GM12878 (cell line): ENCODE results near the gene RGL1. TPM values are rescaled to one million over a fixed set of nuclear protein-coding genes. Genes with fewer than 3 reads are reported as not detected.

Experiments
- ATAC-seq: fragments of 200-7000 bp; cut with Tn5 transposase; 3 replicates; pipeline ENCODE4 v1.9.1; 2020; ENCODE audit warnings: mild to moderate bottlenecking, moderate library complexity
- BruUV-seq: library from RNA; stranded (reverse); fragments of 400-500 nt; replicated peaks from 2 replicates; lab custom pipeline; 2021; lab: Mats Ljungman, UMichigan
- CTCF ChIA-PET: fragments of 300-600 bp; sonication (Branson Sonifier 250); formaldehyde crosslinking; extraction: SDS; loops from one replicate; lab custom pipeline; 2021; ENCODE audit warnings: inconsistent platforms; lab: Yijun Ruan, JAX
- POLR2A ChIA-PET: fragments of 350-600 bp; formaldehyde crosslinking; extraction: SDS; loops from one replicate; lab custom pipeline; 2021; ENCODE audit warnings: inconsistent platforms; lab: Charles Lee
- RAD21 ChIA-PET: fragments of 300-600 bp; sonication (Branson Sonifier 250); formaldehyde crosslinking; loops from one replicate; lab custom pipeline; 2023; ENCODE audit warnings: antibody characterized with exemption; ENCODE audit not compliant: unreplicated experiment; lab: Charles Lee
- SMC1A ChIA-PET: fragments of 300-600 bp; sonication (Branson Sonifier 250); formaldehyde crosslinking; loops from one replicate; lab custom pipeline; 2023; ENCODE audit not compliant: unreplicated experiment, uncharacterized antibody; lab: Charles Lee
- DNase-seq: peaks from one replicate; pipeline ENCODE4 v3.0.0-alpha.2; 2011; ENCODE audit warnings: low read depth, low spot score
- FAIRE-seq: peaks from 3 replicates; lab custom pipeline; 2011; peaks lifted over from hg19 to GRCh38; lab: Jason Lieb, UNC
- H2AFZ ChIP-seq: 2 replicates; pipeline ENCODE4 v1.6.0; 2011; ENCODE audit warnings: low read depth, low read length, control low read depth; ENCODE audit not compliant: control insufficient read depth
- H3K27ac ChIP-seq: 2 replicates; pipeline ENCODE4 v1.5.1; 2011; ENCODE audit warnings: control low read depth; ENCODE audit not compliant: control insufficient read depth, insufficient read depth
- H3K27me3 ChIP-seq, 2 experiments: replicated peaks in 1 of 2; 2 replicates each; pipeline versions ENCODE4 v1.6.0 to v1.6.1; 2011; ENCODE audit warnings: low read length in 1 of 2; ENCODE audit not compliant: control insufficient read depth in 2 of 2, insufficient read depth in 2 of 2
- H3K36me3 ChIP-seq, 2 experiments: 2 replicates each; pipeline ENCODE4 v1.5.1; 2011; ENCODE audit warnings: low read length in 1 of 2; ENCODE audit not compliant: control insufficient read depth in 2 of 2, insufficient read depth in 2 of 2
- H3K4me1 ChIP-seq: 2 replicates; pipeline ENCODE4 v1.6.1; 2011; ENCODE audit warnings: mild to moderate bottlenecking, low read length, moderate library complexity, mixed read lengths; ENCODE audit not compliant: control insufficient read depth, insufficient read depth
- H3K4me2 ChIP-seq: 2 replicates; pipeline ENCODE4 v1.6.0; 2011; ENCODE audit warnings: control low read depth; ENCODE audit not compliant: control insufficient read depth, insufficient read depth
- H3K4me3 ChIP-seq: fragments of 200-600 bp; sonication (generic); 2 replicates; pipeline ENCODE4 v1.5.1; 2016
- H3K79me2 ChIP-seq: 2 replicates; pipeline ENCODE4 v1.6.0; 2011; ENCODE audit warnings: low read length; ENCODE audit not compliant: control insufficient read depth, insufficient read depth
- H3K9ac ChIP-seq: 2 replicates; pipeline ENCODE4 v1.8.0; 2011; ENCODE audit warnings: low read length, control low read depth, mixed read lengths; ENCODE audit not compliant: control insufficient read depth, insufficient read depth
- H3K9me3 ChIP-seq: replicated peaks from 3 replicates; pipeline ENCODE4 v1.5.1; 2011; ENCODE audit warnings: mild to moderate bottlenecking, low read length; ENCODE audit not compliant: control insufficient read depth, insufficient read depth
- H4K20me1 ChIP-seq: 2 replicates; pipeline ENCODE4 v1.6.0; 2011; ENCODE audit not compliant: control insufficient read depth, insufficient read depth
- CBX3 ChIP-seq: fragments of 200-600 bp; sonication (generic); IDR thresholded peaks from 2 replicates; pipeline ENCODE4 v1.6.1; 2016; ENCODE audit warnings: low read depth, borderline replicate concordance
- EGR1 ChIP-seq, 2 experiments: IDR thresholded peaks; 1 replicate in 1 of 2; 2 replicates in 1 of 2; pipeline ENCODE4 v1.6.1; 2011 to 2012; ENCODE audit warnings: low read depth in 2 of 2, low read length in 2 of 2, borderline replicate concordance in 1 of 2, mild to moderate bottlenecking in 1 of 2, moderate library complexity in 1 of 2
- ESRRA ChIP-seq: IDR thresholded peaks from 2 replicates; pipeline ENCODE4 v1.6.1; 2012; ENCODE audit warnings: mild to moderate bottlenecking, low read length, improper control_type of control experiment
- ETV6 ChIP-seq, 2 experiments: fragments of 450-650 bp in 1 of 2; IDR thresholded peaks in 1 of 2; conservative IDR thresholded peaks in 1 of 2; 2 replicates each; pipeline ENCODE4 v1.6.1; 2014; ENCODE audit warnings: antibody characterized with exemption in 1 of 2, borderline replicate concordance in 1 of 2, low read depth in 1 of 2, mild to moderate bottlenecking in 1 of 2, moderate library complexity in 1 of 2
- EZH2 ChIP-seq: IDR thresholded peaks from 2 replicates; pipeline ENCODE4 v1.6.1; 2012; ENCODE audit warnings: low read depth, mild to moderate bottlenecking, control low read depth, inconsistent platforms, low read length, borderline replicate concordance; ENCODE audit not compliant: control insufficient read depth
- HCFC1 ChIP-seq: fragments of 150-350 bp; IDR thresholded peaks from 2 replicates; pipeline ENCODE4 v1.6.1; 2014; ENCODE audit warnings: low read length
- IKZF1 ChIP-seq: fragments of 450-650 bp; conservative IDR thresholded peaks from 2 replicates; pipeline ENCODE4 v1.6.1; 2017; ENCODE audit warnings: antibody characterized with exemption, mild to moderate bottlenecking
- NR2C2 ChIP-seq: IDR thresholded peaks from 2 replicates; pipeline ENCODE4 v1.6.1; 2011; ENCODE audit warnings: borderline replicate concordance, low read depth; ENCODE audit not compliant: control insufficient read depth, insufficient read length
- NRF1 ChIP-seq: conservative IDR thresholded peaks from 2 replicates; pipeline ENCODE4 v1.6.1; 2011; ENCODE audit warnings: mild to moderate bottlenecking, low read depth, low read length, improper control_type of control experiment
- RAD51 ChIP-seq: fragments of 450-650 bp; IDR thresholded peaks from 2 replicates; pipeline ENCODE4 v1.6.1; 2016; ENCODE audit warnings: moderate library complexity, mild to moderate bottlenecking, inconsistent platforms
- RELB ChIP-seq: fragments of 450-650 bp; IDR thresholded peaks from 2 replicates; pipeline ENCODE4 v1.6.1; 2017; ENCODE audit warnings: low read depth, mild to moderate bottlenecking, moderate library complexity
- SMAD1 ChIP-seq: fragments of 450-650 bp; IDR thresholded peaks from 2 replicates; pipeline ENCODE4 v1.6.1; 2018; ENCODE audit warnings: mild to moderate bottlenecking, low read depth; ENCODE audit not compliant: partially characterized antibody
- SMAD5 ChIP-seq: IDR thresholded peaks from 2 replicates; pipeline ENCODE4 v1.6.1; 2016; ENCODE audit warnings: antibody characterized with exemption, low read depth
- ZBTB4 ChIP-seq: fragments of 450-650 bp; formaldehyde crosslinking; IDR thresholded peaks from 2 replicates; pipeline ENCODE4 v1.4.0; 2022; ENCODE audit warnings: mild to moderate bottlenecking, moderate library complexity
- ZZZ3 ChIP-seq: IDR thresholded peaks from 2 replicates; pipeline ENCODE4 v1.6.1; 2011; ENCODE audit warnings: low read depth; ENCODE audit not compliant: control insufficient read depth, insufficient read length
- WGBS: methylation state at CpG from one replicate; pipeline ENCODE4 v1.1.6; 2016; ENCODE audit warnings: low lambda C conversion rate; ENCODE audit not compliant: insufficient replicate concordance, insufficient coverage; ENCODE audit errors: missing lambda C conversion rate; 5-methylcytosine and 5-hydroxymethylcytosine counted together
- in situ Hi-C: fragments of 300-500 bp; cut with MboI; formaldehyde crosslinking; loops from 9 replicates; pipeline ENCODE4 v1.14.3; 2018; ENCODE audit warnings: mixed read lengths
- intact Hi-C: fragments of 100-400 bp; cut with micrococcal nuclease; formaldehyde crosslinking; loops from one replicate; pipeline ENCODE4 v1.14.2; 2022; ENCODE audit not compliant: unreplicated experiment
- polyA plus RNA-seq, 11 experiments: library from polyadenylated mRNA; depleted of rRNA in 4 of 11; unstranded in 6 of 11; stranded (reverse) in 5 of 11; fragments of >200 nt; fragmentation: Nextera tagmentation in 4 of 11; fragmentation: Illumina TruSeq in 1 of 11; extraction: Ambion mirVana in 4 of 11; extraction: Trizol in 1 of 11; gene quantifications; 1 replicate in 1 of 11; 2 replicates in 10 of 11; pipeline versions ENCODE4 v1.2.1 to v1.2.3, GENCODE V29; 2011 to 2016; ENCODE audit warnings: inconsistent platforms in 2 of 11, missing spikeins in 2 of 11, low read depth in 1 of 11
- total RNA-seq, 4 experiments: library from RNA; depleted of rRNA in 3 of 4; stranded (reverse); fragments of >200 nt in 3 of 4; fragmentation: Illumina TruSeq in 1 of 4; extraction: Trizol in 1 of 4; gene quantifications; 2 replicates each; pipeline versions ENCODE4 v1.2.1 to v1.2.3, GENCODE V29; 2013 to 2021
- TF ChIP-seq, protein P1 (sequence below), 3 experiments: IDR thresholded peaks in 2 of 3; conservative IDR thresholded peaks in 1 of 3; 2 replicates each; pipeline ENCODE4 v1.5.1; 2011; ENCODE audit warnings: low read depth in 3 of 3, low read length in 3 of 3, mild to moderate bottlenecking in 3 of 3, control low read depth in 2 of 3, moderate library complexity in 2 of 3, inconsistent platforms in 1 of 3, mixed read lengths in 1 of 3; ENCODE audit not compliant: control insufficient read depth in 2 of 3, insufficient read depth in 1 of 3; ENCODE audit errors: extremely low read depth in 1 of 3

Gene RGL1
- total and polyA plus RNA-seq, 10 of the 15 experiments (the other 5 are each of a cell fraction or from before 2014, with no cell fraction given): 8.1 to 25.0 (median 19.0) TPM

- TF ChIP-seq RELB (no peak), CBX3 (no peak), EGR1 (IDR thresholded peaks at IDR 0.05; ENCODE audit: borderline replicate concordance in 1 of 2, low read depth in 2 of 2, low read length in 2 of 2) (no peak), HCFC1 (no peak), SMAD1 (no peak), ESRRA (no peak)
- TF ChIP-seq, protein P1, sequence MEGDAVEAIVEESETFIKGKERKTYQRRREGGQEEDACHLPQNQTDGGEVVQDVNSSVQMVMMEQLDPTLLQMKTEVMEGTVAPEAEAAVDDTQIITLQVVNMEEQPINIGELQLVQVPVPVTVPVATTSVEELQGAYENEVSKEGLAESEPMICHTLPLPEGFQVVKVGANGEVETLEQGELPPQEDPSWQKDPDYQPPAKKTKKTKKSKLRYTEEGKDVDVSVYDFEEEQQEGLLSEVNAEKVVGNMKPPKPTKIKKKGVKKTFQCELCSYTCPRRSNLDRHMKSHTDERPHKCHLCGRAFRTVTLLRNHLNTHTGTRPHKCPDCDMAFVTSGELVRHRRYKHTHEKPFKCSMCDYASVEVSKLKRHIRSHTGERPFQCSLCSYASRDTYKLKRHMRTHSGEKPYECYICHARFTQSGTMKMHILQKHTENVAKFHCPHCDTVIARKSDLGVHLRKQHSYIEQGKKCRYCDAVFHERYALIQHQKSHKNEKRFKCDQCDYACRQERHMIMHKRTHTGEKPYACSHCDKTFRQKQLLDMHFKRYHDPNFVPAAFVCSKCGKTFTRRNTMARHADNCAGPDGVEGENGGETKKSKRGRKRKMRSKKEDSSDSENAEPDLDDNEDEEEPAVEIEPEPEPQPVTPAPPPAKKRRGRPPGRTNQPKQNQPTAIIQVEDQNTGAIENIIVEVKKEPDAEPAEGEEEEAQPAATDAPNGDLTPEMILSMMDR (IDR thresholded peaks at IDR 0.05 in 2 of 3, conservative IDR thresholded peaks at IDR 0.05 in 1 of 3; ENCODE audit: control insufficient read depth in 2 of 3, extremely low read depth in 1 of 3, insufficient read depth in 1 of 3, low read depth in 3 of 3, low read length in 3 of 3): no peak
Measured at GRCh38 chr1:183847641-183848040, 42.7 kb downstream of the RGL1 start (continued).

DNA sequence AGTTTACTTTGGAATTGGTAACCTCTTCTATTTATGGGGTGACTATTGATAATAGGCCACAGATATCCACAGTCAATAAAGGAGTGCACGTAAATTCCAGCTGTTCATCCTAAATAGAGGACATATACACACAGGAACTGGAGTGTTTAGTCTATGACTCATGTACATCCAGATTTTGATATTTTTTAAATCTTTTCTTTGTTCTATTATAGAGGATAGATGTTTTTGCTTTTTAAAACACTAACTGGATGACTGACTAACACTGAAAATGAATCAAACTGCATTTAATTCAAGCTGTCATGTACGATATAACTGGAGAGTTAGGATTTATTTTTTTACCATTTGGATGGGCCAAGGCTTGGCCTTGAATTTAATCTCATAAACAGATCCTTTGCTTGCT is 45.9 kb downstream of the RGL1 start:
- H3K27me3 ChIP-seq: no peaks in the 10 kb centered on the region
- ChIA-PET CTCF (no interaction called here), SMC1A (interaction anchor here (1.1 to 4.5 kb wide), 2 partner anchors 17 to 195 kb away, joined by 3 to 14 read pairs; no protein-coding TSS in a partner anchor), POLR2A (no interaction called here), RAD21 (interaction anchor here (0.8 kb wide), 1 partner anchor 46 kb away, joined by 4 read pairs; no protein-coding TSS in a partner anchor)
- 73% methylated on average over 2 of the region's 2 CpGs for WGBS
- no peaks in the 10 kb centered on the region; the same call in 1 of the 2 replicates for H3K4me1 ChIP-seq
- intact Hi-C loops: no loop called here
- peaks cover 0 to 13% of the 10 kb centered on the region in 2 experiments for H3K36me3 ChIP-seq
- no peak overlapping the region for H3K27ac ChIP-seq
- no peak overlapping the region for H2AFZ ChIP-seq
- no peaks in the 10 kb centered on the region for H3K9me3 ChIP-seq
- no TSS peak for BruUV-seq
- H4K20me1 ChIP-seq: no peaks in the 10 kb centered on the region
- no peak for FAIRE-seq
- H3K79me2 ChIP-seq: peaks cover 4% of the 10 kb centered on the region
- no peak for ATAC-seq
- no peak for DNase-seq
- no peak overlapping the region for H3K4me2 ChIP-seq
- no peak overlapping the region for H3K4me3 ChIP-seq
- H3K9ac ChIP-seq: no peak overlapping the region
- in situ Hi-C loops: no loop called here
- no peak for TF ChIP-seq ETV6 (conservative IDR thresholded peaks at IDR 0.05 in 1 of 2, IDR thresholded peaks at IDR 0.05 in 1 of 2; ENCODE audit: borderline replicate concordance in 1 of 2, low read depth in 1 of 2)
- TF ChIP-seq ZZZ3: no peak
- no peak for TF ChIP-seq NRF1
- TF ChIP-seq SMAD5: no peak
- TF ChIP-seq RAD51: no peak
- TF ChIP-seq IKZF1: no peak
- TF ChIP-seq NR2C2: no peak
- no peak for TF ChIP-seq ZBTB4 (CRISPR knock-in tag)
- TF ChIP-seq EZH2: no peak
